ENCODE results near the gene DPYSL4. TPM values are rescaled to one million over a fixed set of nuclear protein-coding genes. Genes with fewer than 3 reads are reported as not detected.

Gene DPYSL4
- total RNA-seq, 1 experiment from 2014 or later, result 0.21 TPM

DNA sequence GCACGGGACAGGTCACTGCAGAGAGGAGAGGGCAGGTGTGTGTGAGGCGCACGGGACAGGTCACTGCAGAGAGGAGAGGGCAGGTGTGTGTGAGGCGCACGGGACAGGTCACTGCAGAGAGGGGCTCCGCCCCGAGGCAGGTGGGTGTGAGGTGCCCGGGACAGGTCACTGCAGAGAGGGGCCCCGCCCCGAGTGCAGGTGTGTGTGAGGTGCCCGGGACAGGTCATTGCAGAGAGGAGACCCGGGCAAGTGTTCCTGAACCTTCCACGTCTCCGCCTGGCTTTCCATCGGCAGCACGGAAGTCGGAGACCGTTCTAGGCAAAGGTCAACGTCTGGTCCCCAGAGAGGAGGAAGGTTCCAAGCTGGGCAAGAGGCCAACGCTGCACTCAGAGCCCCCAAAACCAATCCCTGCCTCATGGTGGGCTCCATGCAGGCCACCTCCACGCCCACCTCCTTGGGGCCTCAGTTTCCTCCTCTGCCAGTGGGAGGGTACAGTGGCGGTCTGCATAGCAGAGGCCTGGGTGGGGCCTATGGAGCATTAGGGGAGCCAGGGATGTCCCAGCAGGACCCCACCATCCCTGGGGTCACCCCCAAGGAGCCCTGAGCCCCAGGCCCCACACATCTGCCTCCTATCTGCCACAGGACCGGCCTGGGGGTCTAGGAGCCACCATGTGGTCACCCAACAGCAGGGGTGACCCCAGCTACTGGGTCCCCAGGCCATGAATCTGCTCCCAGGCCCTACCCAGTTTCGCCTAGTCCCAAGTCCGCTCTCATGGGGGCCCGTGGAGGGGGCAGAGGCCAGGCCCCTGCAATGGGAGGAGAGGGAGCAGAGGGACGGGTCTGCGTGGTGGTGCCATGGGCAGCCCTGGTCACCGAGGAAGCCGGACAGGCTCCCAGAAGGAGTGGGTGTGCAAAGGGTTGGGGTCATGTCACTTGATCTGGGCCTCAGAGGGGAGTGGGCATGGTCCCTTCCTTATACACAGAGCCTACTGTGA is 64.0 kb downstream of the DPYSL4 start:
- ChIA-PET POLR2A (no interaction called here), CTCF (no interaction called here)
- DNase-seq (ENCODE audit: unreplicated experiment), result no peak
- no TSS peak for BruUV-seq (replicated peaks)
- H3K27ac Mint-ChIP-seq (ENCODE audit: low read depth, unreplicated experiment), result no peak overlapping the region
- no peaks in the 10 kb centered on the region for H3K4me1 Mint-ChIP-seq (ENCODE audit: insufficient read depth, unreplicated experiment)
- H3K4me3 Mint-ChIP-seq (ENCODE audit: unreplicated experiment), result no peak overlapping the region
- intact Hi-C loops (cut with micrococcal nuclease), result no loop called here
- H3K9me3 Mint-ChIP-seq (ENCODE audit: unreplicated experiment), result no peaks in the 10 kb centered on the region
- no peaks in the 10 kb centered on the region for H3K27me3 Mint-ChIP-seq (ENCODE audit: insufficient read depth, unreplicated experiment)
- TF ChIP-seq, protein P1, sequence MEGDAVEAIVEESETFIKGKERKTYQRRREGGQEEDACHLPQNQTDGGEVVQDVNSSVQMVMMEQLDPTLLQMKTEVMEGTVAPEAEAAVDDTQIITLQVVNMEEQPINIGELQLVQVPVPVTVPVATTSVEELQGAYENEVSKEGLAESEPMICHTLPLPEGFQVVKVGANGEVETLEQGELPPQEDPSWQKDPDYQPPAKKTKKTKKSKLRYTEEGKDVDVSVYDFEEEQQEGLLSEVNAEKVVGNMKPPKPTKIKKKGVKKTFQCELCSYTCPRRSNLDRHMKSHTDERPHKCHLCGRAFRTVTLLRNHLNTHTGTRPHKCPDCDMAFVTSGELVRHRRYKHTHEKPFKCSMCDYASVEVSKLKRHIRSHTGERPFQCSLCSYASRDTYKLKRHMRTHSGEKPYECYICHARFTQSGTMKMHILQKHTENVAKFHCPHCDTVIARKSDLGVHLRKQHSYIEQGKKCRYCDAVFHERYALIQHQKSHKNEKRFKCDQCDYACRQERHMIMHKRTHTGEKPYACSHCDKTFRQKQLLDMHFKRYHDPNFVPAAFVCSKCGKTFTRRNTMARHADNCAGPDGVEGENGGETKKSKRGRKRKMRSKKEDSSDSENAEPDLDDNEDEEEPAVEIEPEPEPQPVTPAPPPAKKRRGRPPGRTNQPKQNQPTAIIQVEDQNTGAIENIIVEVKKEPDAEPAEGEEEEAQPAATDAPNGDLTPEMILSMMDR (IDR thresholded peaks at IDR 0.05; ENCODE audit: unreplicated experiment), result no peak
- no peaks in the 10 kb centered on the region for H3K36me3 Mint-ChIP-seq (ENCODE audit: insufficient read depth, unreplicated experiment)

DNA sequence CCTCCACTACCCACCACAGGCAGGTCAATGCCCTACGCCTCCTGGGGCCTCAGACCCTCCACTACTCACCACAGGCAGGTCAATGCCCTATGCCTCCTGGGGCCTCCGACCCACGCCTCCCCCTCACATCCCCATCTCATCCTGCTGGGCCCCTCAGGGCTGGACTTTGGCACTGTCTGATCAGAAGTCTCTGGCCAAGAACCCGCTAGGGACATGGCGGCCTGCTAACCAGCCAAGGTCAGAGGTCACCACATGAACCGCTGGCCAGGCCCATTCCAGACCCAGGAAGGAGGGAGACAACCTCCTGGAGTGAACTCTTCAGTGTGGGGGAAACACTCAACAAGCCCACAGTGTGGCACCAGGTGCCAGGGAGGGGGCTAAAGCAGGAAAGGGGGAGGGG is 65.2 kb downstream of the DPYSL4 start:
- H3K4me3 Mint-ChIP-seq (ENCODE audit: unreplicated experiment), result no peak overlapping the region
- ChIA-PET CTCF (no interaction called here), POLR2A (no interaction called here)
- TF ChIP-seq, protein P1 (IDR thresholded peaks at IDR 0.05; ENCODE audit: unreplicated experiment), result no peak
- intact Hi-C loops (cut with micrococcal nuclease), result no loop called here
- no peaks in the 10 kb centered on the region for H3K4me1 Mint-ChIP-seq (ENCODE audit: insufficient read depth, unreplicated experiment)
- DNase-seq (ENCODE audit: unreplicated experiment), result no peak
- H3K27ac Mint-ChIP-seq (ENCODE audit: low read depth, unreplicated experiment), result no peak overlapping the region
- H3K36me3 Mint-ChIP-seq (ENCODE audit: insufficient read depth, unreplicated experiment), result no peaks in the 10 kb centered on the region
- no peaks in the 10 kb centered on the region for H3K9me3 Mint-ChIP-seq (ENCODE audit: unreplicated experiment)
- BruUV-seq (replicated peaks), result no TSS peak
- H3K27me3 Mint-ChIP-seq (ENCODE audit: insufficient read depth, unreplicated experiment), result no peaks in the 10 kb centered on the region

DNA sequence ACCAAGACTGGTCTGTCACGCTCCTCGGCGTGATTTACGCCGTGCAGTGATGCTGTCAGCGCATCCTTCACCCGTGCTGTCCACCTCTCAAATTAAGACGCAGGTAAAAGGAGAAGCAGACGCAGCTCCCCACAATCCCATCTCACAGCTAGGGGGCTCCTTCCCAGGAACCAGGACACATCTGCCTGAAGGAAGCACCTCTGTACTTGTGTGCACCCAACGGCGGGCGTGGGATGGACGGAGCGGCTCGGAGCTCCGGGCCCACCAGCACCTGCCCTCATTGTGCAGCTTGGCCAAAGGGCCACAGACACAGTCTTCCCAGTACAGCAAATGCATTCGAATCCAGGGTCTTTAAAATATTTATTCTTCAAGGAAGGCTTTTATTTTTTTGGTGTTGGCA is 65.7 kb downstream of the DPYSL4 start:
- ChIA-PET POLR2A (no interaction called here), CTCF (no interaction called here)
- DNase-seq (ENCODE audit: unreplicated experiment), result no peak
- no TSS peak for BruUV-seq (replicated peaks)
- TF ChIP-seq, protein P1 (IDR thresholded peaks at IDR 0.05; ENCODE audit: unreplicated experiment), result no peak
- Mint-ChIP-seq H3K4me1 (ENCODE audit: insufficient read depth, unreplicated experiment) (no peaks in the 10 kb centered on the region), H3K27ac (ENCODE audit: low read depth, unreplicated experiment) (no peak overlapping the region), H3K4me3 (ENCODE audit: unreplicated experiment) (no peak overlapping the region), H3K9me3 (ENCODE audit: unreplicated experiment) (no peaks in the 10 kb centered on the region), H3K36me3 (ENCODE audit: insufficient read depth, unreplicated experiment) (no peaks in the 10 kb centered on the region), H3K27me3 (ENCODE audit: insufficient read depth, unreplicated experiment) (no peaks in the 10 kb centered on the region)
- intact Hi-C loops (cut with micrococcal nuclease), result no loop called here

DNA sequence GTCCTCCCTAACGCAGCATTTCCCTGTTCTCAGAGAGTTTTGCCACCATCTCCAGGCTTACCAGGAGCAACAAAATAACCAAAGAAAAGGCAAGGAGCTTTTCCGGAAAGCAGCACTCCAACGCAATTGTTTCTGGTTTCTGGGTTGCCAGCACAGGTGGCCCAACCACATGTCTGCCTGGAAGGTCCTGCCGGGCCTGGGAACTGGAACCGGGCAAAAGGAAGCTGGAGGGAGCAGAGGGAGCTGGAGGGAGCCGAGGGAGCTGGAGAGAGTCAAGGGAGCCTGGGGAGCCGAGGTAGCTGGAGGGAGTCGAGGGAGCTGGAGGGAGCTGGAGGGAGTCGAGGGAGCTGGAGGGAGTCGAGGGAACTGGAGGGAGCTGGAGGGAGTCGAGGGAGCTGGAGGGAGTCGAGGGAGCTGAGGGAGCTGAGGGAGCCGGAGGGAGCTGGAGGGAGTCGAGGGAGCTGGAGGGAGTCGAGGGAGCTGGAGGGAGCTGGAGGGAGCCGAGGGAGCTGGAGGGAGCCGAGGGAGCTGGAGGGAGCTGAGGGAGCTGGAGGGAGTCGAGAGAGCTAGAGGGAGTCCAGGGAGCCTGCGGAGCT is 66.4 kb downstream of the DPYSL4 start:
- no peak overlapping the region for H3K4me3 Mint-ChIP-seq (ENCODE audit: unreplicated experiment)
- TF ChIP-seq, protein P1 (IDR thresholded peaks at IDR 0.05; ENCODE audit: unreplicated experiment), result no peak
- H3K36me3 Mint-ChIP-seq (ENCODE audit: insufficient read depth, unreplicated experiment), result no peaks in the 10 kb centered on the region
- CTCF ChIA-PET, result interaction anchor here (0.7 to 1.2 kb wide), 3 partner anchors 28 to 386 kb away, joined by 3 to 4 read pairs (median 3); no protein-coding TSS in a partner anchor
- no peak overlapping the region for H3K27ac Mint-ChIP-seq (ENCODE audit: low read depth, unreplicated experiment)
- BruUV-seq (replicated peaks), result no TSS peak
- DNase-seq (ENCODE audit: unreplicated experiment), result no peak
- intact Hi-C loops (cut with micrococcal nuclease), result no loop called here
- POLR2A ChIA-PET, result interaction anchor here (0.6 kb wide), 1 partner anchor 49 kb away, joined by 3 read pairs; no protein-coding TSS in a partner anchor
- no peaks in the 10 kb centered on the region for H3K9me3 Mint-ChIP-seq (ENCODE audit: unreplicated experiment)
- H3K4me1 Mint-ChIP-seq (ENCODE audit: insufficient read depth, unreplicated experiment), result no peaks in the 10 kb centered on the region
- no peaks in the 10 kb centered on the region for H3K27me3 Mint-ChIP-seq (ENCODE audit: insufficient read depth, unreplicated experiment)

Measured in MCF 10A (cell line).